Activated CD8-positive, alpha-beta memory T cell treated with anti-CD3 and anti-CD28 coated beads for 1 hour (primary cell): ENCODE data around the gene TMEM170B.
A peak's percentile ranks its signal among the peaks of the same experiment; 100 is the strongest.

ENCODE experiments used
- DNase-seq, 2 donors: peaks; one replicate each; pipeline ENCODE4 v3.0.0-alpha.2; 2020; ENCODE audit warnings: low read depth in 1 of 2; ENCODE audit errors: extremely low read depth in 1 of 2

The TMEM170B gene

GRCh38 chr6:11537229-11538051 is at the start of gene TMEM170B:
TMEM170B (plus strand) TSS chr6:11537749; CDS start chr6:11538278, 529 bp downstream.
- DNase-seq, result peak; percentile 92 to 97

- no peak for DNase-seq
Observed at GRCh38 chr6:11490996-11491395, 46.6 kb upstream of the TMEM170B start.

GRCh38 chr6:11491596-11492463 is 45.7 kb upstream of the TMEM170B start:
- DNase-seq, result no peak

GRCh38 chr6:11492464-11493290 is 44.9 kb upstream of the TMEM170B start:
- no peak for DNase-seq

- no peak for DNase-seq
Observed at GRCh38 chr6:11493974-11494373, 43.6 kb upstream of the TMEM170B start.

GRCh38 chr6:11494786-11495564 is 42.6 kb upstream of the TMEM170B start:
- no peak for DNase-seq

GRCh38 chr6:11495565-11496145 is 41.9 kb upstream of the TMEM170B start:
- DNase-seq, result no peak

- DNase-seq, result peak; percentile 24 to 34
Observed at GRCh38 chr6:11496152-11497060, 41.1 kb upstream of the TMEM170B start.

GRCh38 chr6:11497107-11497506 is 40.4 kb upstream of the TMEM170B start:
- no peak for DNase-seq

- DNase-seq, result no peak
Observed at GRCh38 chr6:11497881-11498280, 39.7 kb upstream of the TMEM170B start.

GRCh38 chr6:11500008-11500407 is 37.5 kb upstream of the TMEM170B start:
- DNase-seq, result no peak

- no peak for DNase-seq
Observed at GRCh38 chr6:11509471-11509870, 28.1 kb upstream of the TMEM170B start.

- no peak for DNase-seq
Observed at GRCh38 chr6:11514672-11515071, 22.9 kb upstream of the TMEM170B start.

- no peak for DNase-seq
Observed at GRCh38 chr6:11515763-11516162, 21.8 kb upstream of the TMEM170B start.

GRCh38 chr6:11522812-11523605 is 14.5 kb upstream of the TMEM170B start:
- DNase-seq, result no peak

GRCh38 chr6:11525468-11526155 is 11.9 kb upstream of the TMEM170B start:
- DNase-seq, result no peak

- no peak for DNase-seq
Observed at GRCh38 chr6:11526156-11526505, 11.4 kb upstream of the TMEM170B start.
